Mesendoderm (in vitro differentiated cells): Measurements from ENCODE around the gene SPACA6.

ENCODE experiments used
- DNase-seq: peaks from one replicate; pipeline ENCODE4 v3.0.0; 2013
- H2AK5ac ChIP-seq: 2 replicates; pipeline ENCODE4 v1.6.1; 2013; ENCODE audit warnings: low read length, inconsistent platforms
- H2BK120ac ChIP-seq: 2 replicates; pipeline ENCODE4 v1.6.1; 2013; ENCODE audit warnings: low read depth, mild to moderate bottlenecking, low read length, moderate library complexity, mixed read lengths
- H2BK15ac ChIP-seq: replicated peaks from 2 replicates; pipeline ENCODE4 v1.6.1; 2013; ENCODE audit warnings: low read depth, mild to moderate bottlenecking, moderate library complexity
- H2BK5ac ChIP-seq: 2 replicates; pipeline ENCODE4 v1.6.1; 2013; ENCODE audit warnings: low read length, inconsistent platforms
- H3K18ac ChIP-seq: 2 replicates; pipeline ENCODE4 v1.6.1; 2013; ENCODE audit warnings: mild to moderate bottlenecking, low read length, mixed read lengths
- H3K23ac ChIP-seq: one replicate; pipeline ENCODE4 v1.6.1; 2013; ENCODE audit warnings: low read length
- H3K27ac ChIP-seq: 2 replicates; pipeline ENCODE4 v1.5.1; 2013; ENCODE audit warnings: low read depth, mild to moderate bottlenecking, inconsistent platforms, low read length, moderate library complexity
- H3K27me3 ChIP-seq: 2 replicates; pipeline ENCODE4 v1.6.1; 2013; ENCODE audit warnings: low read length, control low read depth, mild to moderate bottlenecking, inconsistent platforms; ENCODE audit not compliant: insufficient read depth, poor library complexity
- H3K36me3 ChIP-seq: 2 replicates; pipeline ENCODE4 v1.6.1; 2013; ENCODE audit warnings: low read length, inconsistent platforms; ENCODE audit not compliant: control insufficient read depth, insufficient read depth
- H3K4ac ChIP-seq: one replicate; pipeline ENCODE4 v1.6.1; 2013; ENCODE audit warnings: low read depth, mild to moderate bottlenecking, low read length, moderate library complexity
- H3K4me1 ChIP-seq: 2 replicates; pipeline ENCODE4 v1.6.1; 2013; ENCODE audit warnings: low read depth, low read length, inconsistent platforms; ENCODE audit not compliant: control insufficient read depth
- H3K4me2 ChIP-seq: 2 replicates; pipeline ENCODE4 v1.6.1; 2013; ENCODE audit warnings: low read length
- H3K4me3 ChIP-seq: 2 replicates; pipeline ENCODE4 v1.5.1; 2013; ENCODE audit warnings: mild to moderate bottlenecking, low read length
- H3K56ac ChIP-seq: one replicate; pipeline ENCODE4 v1.6.1; 2013; ENCODE audit warnings: low read length
- H3K79me1 ChIP-seq: 2 replicates; pipeline ENCODE4 v1.6.1; 2013; ENCODE audit warnings: low read length, inconsistent platforms
- H3K79me2 ChIP-seq: 2 replicates; pipeline ENCODE4 v1.6.1; 2013; ENCODE audit warnings: mild to moderate bottlenecking, low read length; ENCODE audit not compliant: control insufficient read depth, insufficient read depth
- H3K9ac ChIP-seq: 2 replicates; pipeline ENCODE4 v1.6.1; 2013; ENCODE audit warnings: low read length, inconsistent platforms
- H4K5ac ChIP-seq: one replicate; pipeline ENCODE4 v1.6.1; 2013; ENCODE audit warnings: low read length
- H4K8ac ChIP-seq: one replicate; pipeline ENCODE4 v1.6.1; 2013; ENCODE audit warnings: low read depth, mild to moderate bottlenecking, control low read depth, low read length, moderate library complexity
- WGBS: extraction: QIAGEN DNeasy Blood & Tissue Kit; methylation state at CpG from one replicate; pipeline ENCODE4 v1.1.7; 2013; ENCODE audit warnings: low lambda C conversion rate, missing lambda C conversion rate; ENCODE audit not compliant: insufficient coverage; ENCODE audit errors: extremely low coverage; 5-methylcytosine and 5-hydroxymethylcytosine counted together

SPACA6 gene

DNA sequence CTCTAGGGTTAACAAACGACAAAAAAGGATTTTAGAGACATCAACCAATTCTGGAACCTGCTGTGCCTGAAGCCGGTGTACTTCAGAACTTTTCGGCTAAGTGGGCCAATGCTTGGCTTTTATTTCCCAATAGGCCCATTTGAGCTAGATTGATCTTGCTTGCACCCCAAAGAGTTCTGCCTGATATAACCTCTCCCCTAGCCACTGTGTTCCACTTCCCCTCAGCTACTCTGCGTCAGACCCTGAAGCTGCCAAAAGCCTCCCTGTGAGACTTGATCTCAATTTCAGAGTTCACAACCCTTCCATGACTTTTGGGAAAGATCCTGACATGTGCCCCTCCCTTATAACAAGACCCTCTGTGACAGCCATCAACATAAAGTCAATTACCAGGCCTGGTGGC is 40.9 kb upstream of the SPACA6 start:
- Histone ChIP-seq H3K79me1 (no peaks in the 10 kb centered on the region), H2BK120ac (no peak overlapping the region), H3K36me3 (no peaks in the 10 kb centered on the region), H3K23ac (no peak overlapping the region), H3K4ac (no peak overlapping the region), H4K5ac (no peak overlapping the region), H4K8ac (no peak overlapping the region), H3K79me2 (no peaks in the 10 kb centered on the region), H3K4me3 (no peak overlapping the region), H2BK15ac (no peak overlapping the region), H3K9ac (no peak overlapping the region), H3K4me1 (no peaks in the 10 kb centered on the region), H3K27ac (no peak overlapping the region), H3K4me2 (no peak overlapping the region), H3K27me3 (no peaks in the 10 kb centered on the region), H3K18ac (no peak overlapping the region), H3K56ac (no peak overlapping the region), H2AK5ac (no peak overlapping the region), H2BK5ac (no peak overlapping the region)
- DNase-seq = no peak
- no CpG with 5 or more reads among the region's 4 CpGs for WGBS

DNA sequence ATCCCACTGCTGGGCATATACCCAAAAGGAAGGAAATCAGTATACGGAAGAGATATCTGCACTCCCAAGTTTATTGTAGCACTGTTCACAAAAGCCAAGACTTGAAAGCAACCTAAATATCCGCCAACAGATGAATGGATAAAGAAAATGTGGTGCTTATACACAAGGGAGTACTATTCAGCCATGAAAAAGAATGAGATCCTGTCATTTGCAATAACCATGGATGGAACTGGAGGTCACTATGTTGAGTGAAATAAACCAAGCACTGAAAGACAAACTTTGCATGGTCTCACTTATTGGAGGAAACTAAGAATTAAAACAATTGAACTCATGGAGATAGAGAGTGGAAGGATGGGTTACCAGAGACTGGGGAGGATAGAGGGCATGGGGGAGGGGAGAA is 40.0 kb upstream of the SPACA6 start:
- Histone ChIP-seq H3K4me3 (no peak overlapping the region), H3K9ac (no peak overlapping the region), H3K27me3 (no peaks in the 10 kb centered on the region), H3K79me1 (no peaks in the 10 kb centered on the region), H2AK5ac (no peak overlapping the region), H2BK15ac (no peak overlapping the region), H2BK5ac (no peak overlapping the region), H3K4me1 (no peaks in the 10 kb centered on the region), H3K18ac (no peak overlapping the region), H4K8ac (no peak overlapping the region), H3K4me2 (no peak overlapping the region), H3K4ac (no peak overlapping the region), H4K5ac (no peak overlapping the region), H3K79me2 (no peaks in the 10 kb centered on the region), H3K56ac (no peak overlapping the region), H3K27ac (no peak overlapping the region), H3K36me3 (no peaks in the 10 kb centered on the region), H2BK120ac (no peak overlapping the region), H3K23ac (no peak overlapping the region)
- DNase-seq = no peak
- WGBS = no CpG with 5 or more reads among the region's 2 CpGs

DNA sequence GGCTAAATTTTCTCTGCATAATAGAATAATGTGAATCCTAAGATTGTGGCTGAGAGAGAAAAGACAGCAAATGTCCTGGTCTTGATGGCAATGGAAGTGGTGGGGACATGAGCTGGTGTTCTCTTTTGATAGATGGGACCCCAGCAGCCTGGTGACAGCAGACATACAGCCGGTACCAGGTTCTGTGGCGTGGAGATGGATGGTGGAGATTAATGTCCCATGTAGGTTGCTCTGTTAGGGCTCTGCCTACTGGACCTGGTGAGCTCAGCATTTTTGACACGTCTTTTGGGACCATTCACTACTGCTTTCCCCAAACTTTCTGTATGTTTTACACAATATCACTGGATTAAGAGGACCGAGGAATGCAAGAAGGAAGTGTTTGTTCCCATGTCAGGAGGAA is 38.3 kb upstream of the SPACA6 start:
- H3K79me2 ChIP-seq = no peaks in the 10 kb centered on the region
- no peak overlapping the region for H3K4ac ChIP-seq
- no peak overlapping the region for H3K23ac ChIP-seq
- no peaks in the 10 kb centered on the region for H3K4me1 ChIP-seq
- H4K5ac ChIP-seq = no peak overlapping the region
- H2AK5ac ChIP-seq = no peak overlapping the region
- H3K36me3 ChIP-seq = no peaks in the 10 kb centered on the region
- no peak overlapping the region for H3K56ac ChIP-seq
- H3K18ac ChIP-seq = no peak overlapping the region
- no peak overlapping the region for H2BK15ac ChIP-seq
- H3K4me3 ChIP-seq = no peak overlapping the region
- H3K79me1 ChIP-seq = no peaks in the 10 kb centered on the region
- H2BK120ac ChIP-seq = no peak overlapping the region
- no peaks in the 10 kb centered on the region for H3K27me3 ChIP-seq
- WGBS = no CpG with 5 or more reads among the region's 4 CpGs
- DNase-seq = peak; percentile 11
- no peak overlapping the region for H2BK5ac ChIP-seq
- H3K4me2 ChIP-seq = no peak overlapping the region
- no peak overlapping the region for H4K8ac ChIP-seq
- no peak overlapping the region for H3K27ac ChIP-seq
- no peak overlapping the region for H3K9ac ChIP-seq

DNA sequence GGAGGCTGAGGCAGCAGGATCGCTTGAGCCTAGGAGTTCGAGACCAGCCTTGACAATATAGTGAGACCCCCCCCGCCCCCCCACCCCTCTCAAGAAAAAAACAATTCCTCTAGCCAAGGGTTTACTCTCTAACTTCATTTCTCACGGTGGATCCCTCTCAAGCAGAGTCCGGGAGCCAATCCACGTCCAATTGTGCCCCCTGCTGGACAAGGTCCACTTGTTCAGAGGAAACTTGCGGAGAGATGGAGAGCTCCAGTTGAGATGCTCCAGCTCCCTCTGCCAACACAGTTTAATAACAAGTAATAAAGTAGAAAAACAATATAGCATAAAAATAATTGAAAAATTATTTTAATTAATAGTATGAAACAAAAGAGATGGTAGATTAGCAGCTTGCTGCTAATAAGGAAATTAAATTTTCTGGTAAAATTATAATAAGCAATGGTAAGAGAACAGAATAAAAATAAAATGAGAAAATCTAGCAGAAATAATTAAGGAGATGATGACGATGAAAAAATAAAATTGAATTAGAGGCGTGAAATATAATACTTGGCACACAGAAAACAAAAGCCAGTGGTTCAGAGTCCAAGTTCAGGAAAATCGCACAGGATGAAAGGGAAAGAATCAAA is 32.0 kb upstream of the SPACA6 start:
- Histone ChIP-seq H3K27me3 (no peaks in the 10 kb centered on the region), H2BK120ac (no peak overlapping the region), H3K23ac (no peak overlapping the region), H2BK5ac (no peak overlapping the region), H2AK5ac (no peak overlapping the region), H3K79me2 (no peaks in the 10 kb centered on the region), H4K5ac (no peak overlapping the region), H3K9ac (no peak overlapping the region), H3K4me1 (no peaks in the 10 kb centered on the region), H3K56ac (no peak overlapping the region), H3K36me3 (no peaks in the 10 kb centered on the region), H3K4me2 (no peak overlapping the region), H2BK15ac (no peak overlapping the region), H3K27ac (no peak overlapping the region), H3K79me1 (no peaks in the 10 kb centered on the region), H3K18ac (no peak overlapping the region), H3K4me3 (no peak overlapping the region), H3K4ac (no peak overlapping the region), H4K8ac (no peak overlapping the region)
- DNase-seq = peak; percentile 81
- no CpG with 5 or more reads among the region's 10 CpGs for WGBS

DNA sequence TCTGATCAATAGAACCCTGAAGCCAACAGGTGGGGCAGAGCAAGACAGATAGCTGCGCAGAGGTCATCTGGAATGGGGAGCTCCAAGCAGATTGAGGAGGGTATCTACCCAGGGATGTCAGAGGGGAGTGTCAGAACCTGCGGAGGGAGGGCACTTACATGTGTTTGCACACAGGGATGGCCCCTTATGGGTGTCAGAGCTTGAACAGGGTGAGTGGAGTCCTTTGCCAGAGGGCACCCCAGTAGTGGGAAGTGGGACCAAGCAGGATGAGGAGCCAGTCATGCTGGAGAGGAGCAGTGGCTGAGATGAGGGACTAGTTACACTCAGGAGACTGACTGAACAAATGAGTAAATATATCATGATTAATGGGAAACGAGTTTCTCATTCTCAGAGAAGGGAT is 29.5 kb upstream of the SPACA6 start:
- no CpG with 5 or more reads among the region's 3 CpGs for WGBS
- H3K9ac ChIP-seq = no peak overlapping the region

DNA sequence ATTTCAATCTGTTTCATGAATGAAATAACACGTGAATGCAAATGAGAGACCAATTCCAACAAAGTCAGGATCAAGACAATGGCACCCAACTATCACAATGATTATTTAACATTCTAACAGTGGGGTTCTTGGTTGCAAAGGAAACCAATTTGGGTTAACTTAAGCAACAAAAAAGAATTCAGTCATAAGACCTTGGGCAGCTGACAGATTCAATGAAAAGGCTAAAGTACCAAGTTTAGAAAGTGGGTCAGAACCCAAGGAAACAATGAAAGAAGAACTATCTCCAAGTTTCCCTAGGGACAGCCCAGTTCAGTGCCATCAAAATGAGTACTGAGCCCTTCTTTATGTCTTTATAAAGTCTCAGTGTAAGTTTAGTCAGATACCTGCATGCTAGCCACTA is 29.0 kb upstream of the SPACA6 start:
- H3K18ac ChIP-seq = no peak overlapping the region
- H2BK5ac ChIP-seq = no peak overlapping the region
- no peaks in the 10 kb centered on the region for H3K27me3 ChIP-seq
- no peak overlapping the region for H3K4me3 ChIP-seq
- no peak overlapping the region for H4K5ac ChIP-seq
- no peak overlapping the region for H3K23ac ChIP-seq
- H2BK15ac ChIP-seq = no peak overlapping the region
- no CpG with 5 or more reads among the region's 1 CpG for WGBS
- no peaks in the 10 kb centered on the region for H3K4me1 ChIP-seq
- no peak overlapping the region for H2AK5ac ChIP-seq
- H3K79me2 ChIP-seq = no peaks in the 10 kb centered on the region
- H3K9ac ChIP-seq = no peak overlapping the region
- H3K4me2 ChIP-seq = no peak overlapping the region
- no peaks in the 10 kb centered on the region for H3K79me1 ChIP-seq
- H4K8ac ChIP-seq = no peak overlapping the region
- H3K4ac ChIP-seq = no peak overlapping the region
- no peak overlapping the region for H3K56ac ChIP-seq
- DNase-seq = no peak
- no peaks in the 10 kb centered on the region for H3K36me3 ChIP-seq
- no peak overlapping the region for H3K27ac ChIP-seq
- H2BK120ac ChIP-seq = no peak overlapping the region

More for the DNA sequence above, 29.5 kb upstream of the SPACA6 start:
- Histone ChIP-seq H3K27me3 (no peaks in the 10 kb centered on the region), H3K18ac (no peak overlapping the region), H3K4me1 (no peaks in the 10 kb centered on the region), H3K79me2 (no peaks in the 10 kb centered on the region), H2BK120ac (no peak overlapping the region), H2AK5ac (no peak overlapping the region), H3K36me3 (no peaks in the 10 kb centered on the region), H3K23ac (no peak overlapping the region), H3K56ac (no peak overlapping the region), H4K8ac (no peak overlapping the region), H2BK15ac (no peak overlapping the region), H3K4me3 (no peak overlapping the region), H3K27ac (no peak overlapping the region), H3K79me1 (no peaks in the 10 kb centered on the region), H2BK5ac (no peak overlapping the region), H3K4ac (no peak overlapping the region), H4K5ac (no peak overlapping the region), H3K4me2 (no peak overlapping the region)
- no peak for DNase-seq
